Gastroesophageal sphincter (tissue), 3 donors: ENCODE measurements around the gene IL6.

ENCODE experiments used
- EP300 ChIP-seq: sonication (generic); formaldehyde crosslinking; IDR thresholded peaks from one replicate; pipeline ENCODE4 v1.6.1; 2017; ENCODE audit warnings: antibody characterized with exemption, mild to moderate bottlenecking
- POLR2A ChIP-seq, 2 donors: fragments of 450-650 bp; IDR thresholded peaks; one replicate each; pipeline ENCODE4 v1.6.1; 2017; ENCODE audit warnings: antibody characterized with exemption in 2 of 2, mild to moderate bottlenecking in 2 of 2, moderate library complexity in 1 of 2
- POLR2AphosphoS5 ChIP-seq: sonication (generic); formaldehyde crosslinking; IDR thresholded peaks from one replicate; pipeline ENCODE4 v1.6.1; 2017; ENCODE audit warnings: antibody characterized with exemption
- TF ChIP-seq, protein P1 (sequence below), 4 experiments: fragments of 200-600 bp in 2 of 4; fragments of 450-650 bp in 2 of 4; sonication (generic) in 1 of 4; IDR thresholded peaks; one replicate each; pipeline ENCODE4 v1.5.1; 2017 to 2019; ENCODE audit warnings: antibody characterized with exemption in 4 of 4, mild to moderate bottlenecking in 2 of 4, moderate library complexity in 2 of 4

DNA sequence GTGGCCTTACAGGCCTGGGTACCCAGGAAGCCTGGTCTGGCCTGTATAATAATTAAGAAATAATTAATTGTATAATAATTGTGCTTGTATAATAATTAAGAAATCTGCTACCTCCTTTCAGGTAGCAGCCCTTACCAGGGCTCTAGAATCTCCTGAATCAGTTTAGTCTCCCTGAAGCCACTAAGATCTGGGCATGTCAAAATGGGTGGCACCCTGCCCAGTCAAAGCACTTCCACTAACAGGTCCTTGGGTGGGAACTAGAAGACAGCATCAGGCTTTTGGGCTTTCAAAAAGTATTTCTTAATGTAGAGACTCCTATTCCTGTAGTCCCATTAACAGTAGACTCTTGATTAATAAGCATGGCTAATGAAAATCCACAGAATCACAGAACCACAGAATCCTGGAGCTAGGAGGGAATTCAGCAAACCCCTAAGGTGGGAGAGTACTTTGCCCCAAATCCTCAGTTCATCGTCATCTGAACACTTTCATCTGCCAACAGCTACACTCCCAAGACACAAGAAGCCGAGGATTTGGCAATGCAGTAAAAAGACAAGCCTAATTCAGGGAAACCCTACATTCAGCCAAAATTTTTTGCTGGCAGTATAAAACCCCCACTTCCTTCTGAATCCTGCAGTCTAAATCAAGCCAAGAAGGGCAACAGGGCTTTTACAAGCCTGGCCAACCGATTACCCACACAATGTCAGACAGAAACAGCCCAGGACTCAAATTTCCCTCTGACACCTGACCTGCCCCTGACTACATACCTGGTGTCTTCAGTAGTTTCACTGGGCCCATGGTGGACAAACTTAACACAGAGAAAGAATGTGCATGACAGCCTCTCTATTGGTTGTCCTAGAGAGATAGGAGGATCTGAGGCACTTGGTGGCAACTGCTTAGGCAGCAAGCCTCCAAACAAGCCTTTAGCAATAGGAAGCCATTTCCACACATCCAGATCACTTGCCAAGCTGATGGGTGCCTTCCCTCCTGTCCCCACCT lies 5.9 kb upstream of the IL6 start:
- TF ChIP-seq, protein P1, sequence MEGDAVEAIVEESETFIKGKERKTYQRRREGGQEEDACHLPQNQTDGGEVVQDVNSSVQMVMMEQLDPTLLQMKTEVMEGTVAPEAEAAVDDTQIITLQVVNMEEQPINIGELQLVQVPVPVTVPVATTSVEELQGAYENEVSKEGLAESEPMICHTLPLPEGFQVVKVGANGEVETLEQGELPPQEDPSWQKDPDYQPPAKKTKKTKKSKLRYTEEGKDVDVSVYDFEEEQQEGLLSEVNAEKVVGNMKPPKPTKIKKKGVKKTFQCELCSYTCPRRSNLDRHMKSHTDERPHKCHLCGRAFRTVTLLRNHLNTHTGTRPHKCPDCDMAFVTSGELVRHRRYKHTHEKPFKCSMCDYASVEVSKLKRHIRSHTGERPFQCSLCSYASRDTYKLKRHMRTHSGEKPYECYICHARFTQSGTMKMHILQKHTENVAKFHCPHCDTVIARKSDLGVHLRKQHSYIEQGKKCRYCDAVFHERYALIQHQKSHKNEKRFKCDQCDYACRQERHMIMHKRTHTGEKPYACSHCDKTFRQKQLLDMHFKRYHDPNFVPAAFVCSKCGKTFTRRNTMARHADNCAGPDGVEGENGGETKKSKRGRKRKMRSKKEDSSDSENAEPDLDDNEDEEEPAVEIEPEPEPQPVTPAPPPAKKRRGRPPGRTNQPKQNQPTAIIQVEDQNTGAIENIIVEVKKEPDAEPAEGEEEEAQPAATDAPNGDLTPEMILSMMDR (IDR thresholded peaks at IDR 0.05), result no peak
- TF ChIP-seq POLR2A (IDR thresholded peaks at IDR 0.05) (no peak), POLR2AphosphoS5 (no peak), EP300 (no peak)
